ENCODE measurements around the gene SPATA22.

DNA sequence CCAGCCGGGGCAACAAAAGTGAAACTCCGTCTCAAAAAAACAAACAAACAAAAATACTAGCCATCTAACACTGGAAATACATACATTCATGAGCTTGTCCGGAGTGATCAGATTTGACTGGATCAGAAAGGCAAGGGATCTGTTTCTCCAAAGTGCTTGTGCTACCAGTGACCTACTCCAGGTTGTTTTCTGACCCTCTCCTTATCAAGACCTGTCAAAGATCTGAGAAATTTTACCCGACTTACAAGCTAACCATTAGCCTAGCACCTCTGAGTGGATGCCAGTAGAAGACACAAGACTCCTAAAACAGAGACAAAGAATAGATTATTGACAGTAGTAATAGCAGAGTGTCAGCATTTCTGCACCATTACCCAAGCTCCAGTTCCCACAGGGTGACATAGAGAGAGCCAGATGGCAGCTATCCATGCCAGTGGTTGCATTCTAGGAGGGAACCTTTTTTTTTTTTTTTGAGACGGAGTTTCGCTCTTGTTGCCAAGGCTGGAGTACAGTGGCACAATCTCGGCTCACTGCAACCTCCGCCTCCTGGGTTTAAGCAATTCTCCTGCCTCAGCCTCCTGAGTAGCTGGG lies 14.0 kb upstream of the SPATA22 start:
- TF ChIP-seq, protein P1, sequence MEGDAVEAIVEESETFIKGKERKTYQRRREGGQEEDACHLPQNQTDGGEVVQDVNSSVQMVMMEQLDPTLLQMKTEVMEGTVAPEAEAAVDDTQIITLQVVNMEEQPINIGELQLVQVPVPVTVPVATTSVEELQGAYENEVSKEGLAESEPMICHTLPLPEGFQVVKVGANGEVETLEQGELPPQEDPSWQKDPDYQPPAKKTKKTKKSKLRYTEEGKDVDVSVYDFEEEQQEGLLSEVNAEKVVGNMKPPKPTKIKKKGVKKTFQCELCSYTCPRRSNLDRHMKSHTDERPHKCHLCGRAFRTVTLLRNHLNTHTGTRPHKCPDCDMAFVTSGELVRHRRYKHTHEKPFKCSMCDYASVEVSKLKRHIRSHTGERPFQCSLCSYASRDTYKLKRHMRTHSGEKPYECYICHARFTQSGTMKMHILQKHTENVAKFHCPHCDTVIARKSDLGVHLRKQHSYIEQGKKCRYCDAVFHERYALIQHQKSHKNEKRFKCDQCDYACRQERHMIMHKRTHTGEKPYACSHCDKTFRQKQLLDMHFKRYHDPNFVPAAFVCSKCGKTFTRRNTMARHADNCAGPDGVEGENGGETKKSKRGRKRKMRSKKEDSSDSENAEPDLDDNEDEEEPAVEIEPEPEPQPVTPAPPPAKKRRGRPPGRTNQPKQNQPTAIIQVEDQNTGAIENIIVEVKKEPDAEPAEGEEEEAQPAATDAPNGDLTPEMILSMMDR (conservative IDR thresholded peaks at IDR 0.05), result no peak
- no peak for TF ChIP-seq ZFX (IDR thresholded peaks at IDR 0.05)
